ENCODE measurements around the gene BRD9. TPM values are rescaled to one million over a fixed set of nuclear protein-coding genes. Genes with fewer than 3 reads are reported as not detected.
A peak's percentile ranks its signal among the peaks of the same experiment; 100 is the strongest.
"Not testable (repeated sequence)": the region's sequence is repeated elsewhere in the genome, so short reads cannot be mapped to it uniquely, and the experiment has no call there.

The BRD9 gene
- 10 to 100 TPM; 60.9 to 67.7 (median 64.6) TPM for total RNA-seq

GRCh38 chr5:892394-893136 lies at the start of gene BRD9, which contains the start of gene TRIP13:
BRD9 (minus strand) TSS chr5:892801; CDS start chr5:892657, 144 bp downstream.
TRIP13 (plus strand) TSS chr5:892884; CDS start chr5:892999, 115 bp downstream.
- ATAC-seq: peak; percentile 97
- peak within 1 kb of the TSS; percentile 89 for H3K4me3 Mint-ChIP-seq
- peaks cover 20% of the 10 kb centered on the region for H3K36me3 Mint-ChIP-seq (ENCODE audit: insufficient read depth)
- H3K27me3 Mint-ChIP-seq (ENCODE audit: low read depth): no peaks in the 10 kb centered on the region
- DNase-seq: peak; percentile 74
- H3K4me1 Mint-ChIP-seq (ENCODE audit: low read depth): peaks cover 22% of the 10 kb centered on the region
- H3K9me3 Mint-ChIP-seq: no peaks in the 10 kb centered on the region

GRCh38 chr5:940741-941140 lies 48.1 kb upstream of the BRD9 start:
- not testable (repeated sequence) for H3K4me3 Mint-ChIP-seq; H3K4me1 Mint-ChIP-seq (ENCODE audit: low read depth); H3K9me3 Mint-ChIP-seq; H3K36me3 Mint-ChIP-seq (ENCODE audit: insufficient read depth); DNase-seq; ATAC-seq
- peaks cover 28% of the 10 kb centered on the region for H3K27me3 Mint-ChIP-seq (ENCODE audit: low read depth)

- Mint-ChIP-seq H3K4me3 (no peak overlapping the region), H3K36me3 (ENCODE audit: insufficient read depth) (no peaks in the 10 kb centered on the region), H3K9me3 (no peaks in the 10 kb centered on the region), H3K4me1 (ENCODE audit: low read depth) (no peaks in the 10 kb centered on the region), H3K27me3 (ENCODE audit: low read depth) (peaks cover 18% of the 10 kb centered on the region)
- no peak for ATAC-seq
- no peak for DNase-seq
These were observed 46.8 kb upstream of the BRD9 start for GRCh38 chr5:939368-939767.

- no peaks in the 10 kb centered on the region for H3K4me1 Mint-ChIP-seq (ENCODE audit: low read depth)
- peaks cover 10% of the 10 kb centered on the region for H3K27me3 Mint-ChIP-seq (ENCODE audit: low read depth)
- ATAC-seq (no peak), DNase-seq (no peak)
- H3K36me3 Mint-ChIP-seq (ENCODE audit: insufficient read depth): no peaks in the 10 kb centered on the region
- H3K4me3 Mint-ChIP-seq: no peak overlapping the region
- no peaks in the 10 kb centered on the region for H3K9me3 Mint-ChIP-seq
These were observed 44.7 kb upstream of the BRD9 start for GRCh38 chr5:937151-937924.

GRCh38 chr5:936149-937144 lies 43.8 kb upstream of the BRD9 start:
- Mint-ChIP-seq H3K27me3 (ENCODE audit: low read depth) (peaks cover 7% of the 10 kb centered on the region), H3K4me3 (no peak overlapping the region), H3K36me3 (ENCODE audit: insufficient read depth) (no peaks in the 10 kb centered on the region), H3K9me3 (no peaks in the 10 kb centered on the region), H3K4me1 (ENCODE audit: low read depth) (no peaks in the 10 kb centered on the region)
- no peak for DNase-seq
- no peak for ATAC-seq

- Mint-ChIP-seq H3K36me3 (ENCODE audit: insufficient read depth) (no peaks in the 10 kb centered on the region), H3K27me3 (ENCODE audit: low read depth) (peaks cover 3% of the 10 kb centered on the region), H3K9me3 (no peaks in the 10 kb centered on the region), H3K4me1 (ENCODE audit: low read depth) (no peaks in the 10 kb centered on the region), H3K4me3 (no peak overlapping the region)
- peak; percentile 23 to 41 for ATAC-seq
- no peak for DNase-seq
These were observed 43.0 kb upstream of the BRD9 start for GRCh38 chr5:935510-936084.

GRCh38 chr5:934381-934967 lies 41.9 kb upstream of the BRD9 start:
- DNase-seq; H3K4me3 Mint-ChIP-seq; H3K36me3 Mint-ChIP-seq (ENCODE audit: insufficient read depth); H3K27me3 Mint-ChIP-seq (ENCODE audit: low read depth); H3K4me1 Mint-ChIP-seq (ENCODE audit: low read depth); H3K9me3 Mint-ChIP-seq; ATAC-seq: not testable (repeated sequence)

- not testable (repeated sequence) for H3K4me1 Mint-ChIP-seq (ENCODE audit: low read depth); H3K4me3 Mint-ChIP-seq; H3K27me3 Mint-ChIP-seq (ENCODE audit: low read depth); ATAC-seq; H3K36me3 Mint-ChIP-seq (ENCODE audit: insufficient read depth); H3K9me3 Mint-ChIP-seq; DNase-seq
These were observed 41.4 kb upstream of the BRD9 start for GRCh38 chr5:933951-934350.

- ATAC-seq (peak in 1 of 2 donors; percentile 14), DNase-seq (no peak)
- Mint-ChIP-seq H3K4me3 (no peak overlapping the region), H3K9me3 (no peaks in the 10 kb centered on the region), H3K36me3 (ENCODE audit: insufficient read depth) (no peaks in the 10 kb centered on the region), H3K4me1 (ENCODE audit: low read depth) (no peaks in the 10 kb centered on the region), H3K27me3 (ENCODE audit: low read depth) (peaks cover 8% of the 10 kb centered on the region)
These were observed 40.8 kb upstream of the BRD9 start for GRCh38 chr5:933251-933861.

GRCh38 chr5:932628-933250 lies 40.1 kb upstream of the BRD9 start:
- Mint-ChIP-seq H3K27me3 (ENCODE audit: low read depth) (peaks cover 14% of the 10 kb centered on the region), H3K9me3 (no peaks in the 10 kb centered on the region), H3K4me3 (no peak overlapping the region), H3K4me1 (ENCODE audit: low read depth) (no peaks in the 10 kb centered on the region), H3K36me3 (ENCODE audit: insufficient read depth) (no peaks in the 10 kb centered on the region)
- no peak for DNase-seq
- no peak for ATAC-seq

GRCh38 chr5:932151-932627 lies 39.6 kb upstream of the BRD9 start:
- Mint-ChIP-seq H3K4me3 (no peak overlapping the region), H3K36me3 (ENCODE audit: insufficient read depth) (no peaks in the 10 kb centered on the region), H3K9me3 (no peaks in the 10 kb centered on the region), H3K4me1 (ENCODE audit: low read depth) (peaks cover 2% of the 10 kb centered on the region), H3K27me3 (ENCODE audit: low read depth) (peaks cover 19% of the 10 kb centered on the region)
- DNase-seq (no peak), ATAC-seq (no peak)

- no peak for ATAC-seq
- H3K36me3 Mint-ChIP-seq (ENCODE audit: insufficient read depth): no peaks in the 10 kb centered on the region
- H3K4me3 Mint-ChIP-seq: no peak overlapping the region
- no peaks in the 10 kb centered on the region for H3K9me3 Mint-ChIP-seq
- H3K4me1 Mint-ChIP-seq (ENCODE audit: low read depth): peaks cover 3% of the 10 kb centered on the region
- DNase-seq: no peak
- H3K27me3 Mint-ChIP-seq (ENCODE audit: low read depth): peaks cover 21% of the 10 kb centered on the region
These were observed 39.1 kb upstream of the BRD9 start for GRCh38 chr5:931570-932145.
